Measurements from ENCODE around the gene C1QTNF2. TPM values are rescaled to one million over a fixed set of nuclear protein-coding genes. Genes with fewer than 3 reads are reported as not detected.
A peak's percentile ranks its signal among the peaks of the same experiment; 100 is the strongest.

The C1QTNF2 gene
- total RNA-seq, 6 donors from 2014 or later = 0.39 to 3.1 (median 0.61) TPM; not detected in 1

GRCh38 chr5:160376416-160376815 is 6.0 kb upstream of the C1QTNF2 start:
- TF ChIP-seq CTCF (IDR thresholded peaks at IDR 0.05) (no peak), POLR2A (IDR thresholded peaks at IDR 0.05) (no peak), POLR2AphosphoS5 (IDR thresholded peaks at IDR 0.05) (no peak), EP300 (IDR thresholded peaks at IDR 0.05) (no peak)
- no peaks in the 10 kb centered on the region for H3K4me1 ChIP-seq
- no peaks in the 10 kb centered on the region for H3K36me3 ChIP-seq
- ATAC-seq (ENCODE audit: low FRiP score in 2 of 2) (no peak), DNase-seq (no peak)
- no peak overlapping the region for H3K4me3 ChIP-seq
- no peak overlapping the region for H3K27ac ChIP-seq
- no peaks in the 10 kb centered on the region for H3K9me3 ChIP-seq
- H3K27me3 ChIP-seq = no peaks in the 10 kb centered on the region

GRCh38 chr5:160375701-160376100 is 5.3 kb upstream of the C1QTNF2 start:
- ATAC-seq (ENCODE audit: low FRiP score in 2 of 2) (no peak), DNase-seq (no peak)
- H3K27me3 ChIP-seq = no peaks in the 10 kb centered on the region
- no peak overlapping the region for H3K4me3 ChIP-seq
- H3K4me1 ChIP-seq = peaks cover 0 to under 1% (median 0%) of the 10 kb centered on the region in 4 donors
- H3K27ac ChIP-seq = no peak overlapping the region
- H3K36me3 ChIP-seq = no peaks in the 10 kb centered on the region
- no peaks in the 10 kb centered on the region for H3K9me3 ChIP-seq
- WGBS, 2 donors = 88 to 89% methylated on average over 2 of the region's 2 CpGs
- TF ChIP-seq EP300 (IDR thresholded peaks at IDR 0.05) = no peak
- no peak for TF ChIP-seq CTCF (IDR thresholded peaks at IDR 0.05)
- TF ChIP-seq POLR2AphosphoS5 (IDR thresholded peaks at IDR 0.05) = no peak
- no peak for TF ChIP-seq POLR2A (IDR thresholded peaks at IDR 0.05)

GRCh38 chr5:160375166-160375565 is 4.7 kb upstream of the C1QTNF2 start:
- H3K4me1 ChIP-seq = peaks cover 0 to 6% (median 1%) of the 10 kb centered on the region in 4 donors
- H3K27me3 ChIP-seq = no peaks in the 10 kb centered on the region
- no peaks in the 10 kb centered on the region for H3K9me3 ChIP-seq
- H3K4me3 ChIP-seq = no peak overlapping the region
- TF ChIP-seq CTCF (IDR thresholded peaks at IDR 0.05) (no peak), POLR2AphosphoS5 (IDR thresholded peaks at IDR 0.05) (no peak), POLR2A (IDR thresholded peaks at IDR 0.05) (no peak), EP300 (IDR thresholded peaks at IDR 0.05) (no peak)
- H3K36me3 ChIP-seq = no peaks in the 10 kb centered on the region
- DNase-seq (no peak), ATAC-seq (ENCODE audit: low FRiP score in 2 of 2) (no peak)
- no peak overlapping the region for H3K27ac ChIP-seq

- Histone ChIP-seq H3K9me3 (no peaks in the 10 kb centered on the region), H3K27ac (no peak overlapping the region), H3K4me1 (peaks cover 0 to 14% (median 7%) of the 10 kb centered on the region in 4 donors), H3K36me3 (no peaks in the 10 kb centered on the region), H3K4me3 (no peak overlapping the region), H3K27me3 (no peaks in the 10 kb centered on the region)
- DNase-seq = no peak
- ATAC-seq (ENCODE audit: low FRiP score in 2 of 2) = no peak
- TF ChIP-seq CTCF (IDR thresholded peaks at IDR 0.05) = no peak
- no peak for TF ChIP-seq EP300 (IDR thresholded peaks at IDR 0.05)
- no peak for TF ChIP-seq POLR2AphosphoS5 (IDR thresholded peaks at IDR 0.05)
Measured at GRCh38 chr5:160371294-160371693, 868 bp upstream of the C1QTNF2 start.

GRCh38 chr5:160370713-160371034 is 248 bp upstream of the C1QTNF2 start:
- peak overlapping the region; percentile 47 to 58 (median 56) for H3K4me3 ChIP-seq
- TF ChIP-seq CTCF (IDR thresholded peaks at IDR 0.05) (no peak), EP300 (IDR thresholded peaks at IDR 0.05) (no peak)
- ATAC-seq (ENCODE audit: low FRiP score in 2 of 2) = no peak
- peak overlapping the region in 1 of 4 donors; percentile 65 for H3K27ac ChIP-seq
- H3K4me1 ChIP-seq = peaks cover 0 to 14% (median 7%) of the 10 kb centered on the region in 4 donors
- WGBS, 2 donors = 53 to 56% methylated on average over 12 of the region's 12 CpGs
- no peak for DNase-seq
- no peaks in the 10 kb centered on the region for H3K27me3 ChIP-seq
- H3K9me3 ChIP-seq = no peaks in the 10 kb centered on the region
- H3K36me3 ChIP-seq = no peaks in the 10 kb centered on the region

Measured in upper lobe of left lung (tissue), 6 donors.